SKM-1 treated with dmso at 0.1 percent for 144 hours (cell line): Measurements from ENCODE around the gene FYN.

ENCODE experiments used
- DNase-seq: peaks from one replicate; lab custom pipeline; 2025; ENCODE audit not compliant: unreplicated experiment; lab: John Stamatoyannopoulos, UW

FYN gene

DNA sequence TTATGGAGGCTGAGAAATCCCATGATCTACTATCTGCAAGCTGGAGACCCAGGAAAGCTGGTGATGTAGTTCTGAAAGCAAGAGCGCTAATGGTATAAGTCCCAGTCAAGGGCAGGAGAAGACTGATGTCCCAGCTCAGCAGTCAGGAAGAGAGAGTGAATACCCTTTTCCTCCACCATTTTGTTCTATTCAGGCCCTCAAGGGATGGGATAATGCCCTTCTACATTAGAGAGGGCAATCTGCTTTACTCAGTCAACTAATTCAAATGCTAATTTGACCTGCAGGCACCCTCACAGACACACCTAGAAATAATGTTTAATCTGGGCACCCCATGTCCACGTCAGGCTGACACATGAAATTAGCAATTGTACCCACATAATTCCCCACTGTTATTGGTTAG is 10.8 kb upstream of the FYN start:
- DNase-seq, result no peak

GRCh38 chr6:111880181-111880888 is 7.1 kb upstream of the FYN start:
- no peak for DNase-seq

- DNase-seq, result no peak
These were observed 2.5 kb upstream of the FYN start for GRCh38 chr6:111875741-111876140.

DNA sequence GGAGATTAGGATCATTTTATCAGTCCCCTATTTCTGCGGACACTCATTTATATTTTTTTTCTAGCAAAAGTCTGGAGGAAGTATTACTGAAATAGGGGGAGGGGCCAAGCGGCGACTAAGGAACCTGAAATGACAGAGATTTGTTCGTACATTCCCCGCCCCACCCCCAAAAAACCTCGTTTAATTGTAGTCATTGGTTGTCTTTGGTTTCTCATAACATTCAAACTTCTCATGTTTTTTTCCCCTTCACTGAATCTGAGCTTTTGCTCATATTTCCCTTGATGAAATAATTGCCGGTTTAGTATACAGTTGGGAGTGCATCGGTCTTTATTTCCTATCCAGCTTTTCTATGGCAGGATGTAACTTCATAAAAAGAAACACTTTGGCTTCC is 768 bp upstream of the FYN start:
- no peak for DNase-seq

GRCh38 chr6:111872401-111873177 is 663 bp downstream of the FYN start:
- peak; percentile 46 for DNase-seq

DNA sequence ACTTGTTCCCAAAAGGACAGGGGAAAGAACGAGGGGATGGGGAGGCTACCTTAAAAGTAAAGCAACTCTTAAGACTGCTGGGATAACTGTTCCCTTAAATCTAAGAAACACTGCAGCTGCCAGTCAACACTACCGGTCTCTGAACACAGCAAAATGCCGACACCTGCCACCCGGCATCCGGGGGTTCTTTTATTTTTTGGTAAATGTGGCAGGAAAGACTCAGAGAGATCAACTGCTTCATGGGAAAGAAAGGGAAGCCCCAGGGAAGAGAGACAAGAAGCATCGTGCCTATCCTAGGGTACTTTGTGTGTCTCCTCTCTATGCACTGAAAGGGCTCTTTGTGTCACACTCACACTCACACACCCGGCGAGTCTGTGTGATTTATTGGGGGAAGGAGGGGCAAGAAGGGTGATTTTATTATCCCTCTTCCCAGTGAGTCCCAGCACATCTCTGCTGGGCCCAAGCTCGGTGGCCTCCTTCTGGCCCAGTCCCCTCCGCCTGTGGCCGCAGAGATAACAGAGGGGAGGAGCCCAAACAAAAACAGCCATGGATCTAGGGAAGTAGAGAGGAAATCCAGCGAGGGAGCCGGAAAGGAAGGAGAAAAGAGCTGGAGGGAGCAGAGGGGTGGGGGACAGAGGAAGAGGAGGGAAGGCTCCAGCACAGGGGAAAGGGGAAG is 1.4 kb downstream of the FYN start:
- no peak for DNase-seq

GRCh38 chr6:111871207-111871606 is 2.0 kb downstream of the FYN start:
- peak; percentile 77 for DNase-seq

DNA sequence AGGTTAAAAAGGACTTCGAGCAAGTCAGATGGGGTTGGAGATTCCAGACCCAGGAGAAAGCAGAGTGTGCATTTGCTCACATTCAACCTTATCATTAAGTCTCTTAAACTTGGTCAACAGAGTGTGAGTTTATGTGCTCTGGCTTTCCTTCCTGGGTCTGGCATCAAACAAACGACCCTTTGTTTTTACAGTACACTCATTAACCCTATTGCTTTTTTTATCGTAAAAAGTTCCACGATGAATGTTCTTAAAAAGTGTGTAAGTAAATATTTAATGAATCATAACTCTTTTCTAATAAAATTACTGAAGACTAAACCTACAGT is 2.5 kb downstream of the FYN start:
- no peak for DNase-seq

DNA sequence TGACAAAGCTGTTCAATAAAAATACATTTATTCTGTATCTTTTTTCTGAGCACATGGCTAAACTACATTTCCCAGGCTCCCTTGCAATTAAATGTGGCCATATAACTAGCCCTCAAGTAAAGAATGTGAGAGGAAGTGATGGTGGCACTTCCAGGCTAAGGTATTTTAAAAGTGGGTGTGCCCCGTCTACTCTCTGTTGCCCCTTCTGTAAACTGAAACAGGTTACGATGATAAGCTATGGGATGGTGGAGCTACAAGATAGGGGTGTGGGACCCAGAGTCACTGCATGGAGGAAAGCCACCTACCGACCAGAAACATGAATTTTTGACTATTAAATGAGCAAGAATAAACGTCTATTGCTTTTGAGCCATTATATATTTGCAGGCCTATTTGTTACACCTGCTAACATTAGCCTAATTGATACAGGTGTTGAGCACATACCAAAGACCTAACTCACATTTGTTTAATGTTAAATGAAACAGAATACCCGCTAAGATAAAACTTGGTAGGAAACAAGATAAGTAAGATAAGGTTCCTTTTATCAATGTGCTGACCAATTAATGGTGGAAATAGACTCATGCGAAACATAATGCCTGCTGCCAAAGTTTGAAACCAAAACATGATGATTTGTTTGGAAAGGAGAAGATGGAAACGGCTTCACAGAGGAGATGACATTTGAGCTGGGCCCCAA is 3.1 kb downstream of the FYN start:
- DNase-seq, result no peak

DNA sequence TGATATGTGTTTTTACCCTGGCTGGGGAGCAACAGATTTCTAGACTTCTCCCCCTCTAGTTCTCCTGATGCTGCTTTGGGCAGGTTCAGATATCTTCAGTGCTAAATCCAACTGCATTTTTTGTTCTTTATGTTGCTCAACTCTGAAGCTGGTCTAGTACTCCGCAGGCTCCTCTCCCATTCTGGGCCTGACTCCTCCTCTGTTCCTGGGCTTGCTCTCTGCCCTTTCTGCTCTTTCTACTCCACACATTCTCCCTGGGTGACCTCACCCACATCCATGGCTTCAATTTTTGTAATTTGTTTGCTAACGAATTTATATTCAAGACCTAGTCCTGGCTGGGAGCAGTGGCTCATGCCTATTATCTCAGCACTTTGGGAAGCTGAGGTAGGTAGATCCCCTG is 6.4 kb downstream of the FYN start:
- no peak for DNase-seq

- DNase-seq, result no peak
These were observed 7.2 kb downstream of the FYN start for GRCh38 chr6:111865909-111866546.

DNA sequence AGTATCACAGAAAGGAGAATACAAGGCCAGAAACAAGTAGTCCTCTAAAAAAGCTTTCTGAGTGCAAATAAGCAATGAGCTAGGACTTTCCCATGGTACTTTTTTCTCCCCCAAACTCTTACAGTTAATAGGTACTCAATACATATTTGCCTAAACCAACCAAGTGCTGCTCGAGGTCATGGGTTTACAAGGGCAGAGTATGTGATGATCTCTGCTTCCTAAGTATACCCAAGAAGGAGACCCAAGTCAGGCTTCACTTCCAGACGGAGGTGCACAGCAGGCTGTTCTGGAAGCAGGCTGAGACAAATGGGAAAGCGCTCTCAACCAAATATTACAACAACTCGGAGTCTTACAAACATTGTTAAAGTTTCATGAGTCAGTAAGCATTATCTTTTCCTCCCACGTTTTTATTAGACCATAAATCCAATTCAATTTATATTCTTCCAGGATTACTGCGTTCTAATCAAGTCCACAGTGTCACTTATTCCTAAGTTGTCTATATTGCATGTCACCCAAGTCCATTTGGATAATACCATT is 8.1 kb downstream of the FYN start:
- no peak for DNase-seq

DNA sequence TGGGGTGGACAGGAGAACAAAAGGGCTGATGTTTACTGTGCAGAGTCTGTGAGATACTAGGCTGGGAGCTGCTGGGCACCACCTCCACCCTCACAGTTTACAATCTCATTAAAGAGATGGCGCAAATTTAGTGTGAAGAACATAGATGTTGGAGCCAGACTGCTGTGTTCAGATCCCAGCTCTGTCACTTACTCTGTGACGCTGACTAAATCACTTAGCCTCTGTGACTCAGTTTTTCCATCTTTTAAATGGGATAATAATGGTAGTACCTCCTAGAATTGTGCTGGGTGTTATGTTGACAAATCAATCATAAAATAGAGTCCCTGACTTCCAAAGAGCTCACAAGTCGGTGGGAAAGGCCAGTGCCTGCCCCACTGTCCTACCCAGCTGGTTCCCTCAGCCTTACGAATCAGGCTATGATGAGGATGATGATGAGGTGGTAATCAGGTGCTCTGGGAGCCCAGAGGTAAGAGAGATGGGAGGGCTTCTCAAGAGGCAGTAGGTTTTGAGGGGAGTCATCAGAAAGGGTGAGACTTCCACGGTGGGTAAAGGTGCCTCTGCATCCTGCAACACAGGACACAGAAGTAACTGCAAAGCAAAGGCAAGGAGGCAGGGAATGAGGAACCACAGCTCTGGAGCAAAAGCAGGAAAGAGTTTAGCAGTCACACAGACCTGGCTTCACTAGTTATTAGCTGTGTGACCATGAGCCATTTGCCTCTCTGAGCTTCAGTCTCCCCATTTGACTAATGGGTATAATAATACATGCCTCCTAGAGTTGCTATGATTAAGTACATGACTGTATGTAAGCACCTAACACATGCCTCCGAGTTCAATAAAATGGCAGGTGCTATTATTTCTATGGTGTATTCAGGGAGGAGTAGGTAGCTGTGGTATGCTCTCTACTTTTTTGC is 8.9 kb downstream of the FYN start:
- no peak for DNase-seq

DNA sequence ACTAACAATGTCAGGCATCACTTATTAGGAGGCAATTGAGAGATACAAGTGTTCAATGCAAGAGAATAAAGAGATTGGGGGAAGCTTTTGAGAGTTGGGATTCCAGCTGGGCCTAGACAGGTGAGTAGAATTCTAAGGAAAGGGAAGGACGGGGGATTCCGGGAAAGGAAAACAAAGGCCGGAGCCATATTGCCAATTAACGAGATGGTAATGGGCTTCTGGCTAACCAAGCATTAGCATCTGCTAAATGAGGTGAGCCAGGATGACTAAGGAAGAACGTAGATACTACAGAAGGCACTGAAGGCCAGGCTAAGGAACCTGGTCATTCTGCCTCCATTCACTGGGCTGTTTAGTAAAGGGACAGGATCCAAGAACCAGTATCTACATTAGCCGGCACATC is 10.5 kb downstream of the FYN start:
- no peak for DNase-seq

GRCh38 chr6:111862314-111862713 is 10.9 kb downstream of the FYN start:
- no peak for DNase-seq

GRCh38 chr6:111861431-111861885 is 11.8 kb downstream of the FYN start:
- no peak for DNase-seq

DNA sequence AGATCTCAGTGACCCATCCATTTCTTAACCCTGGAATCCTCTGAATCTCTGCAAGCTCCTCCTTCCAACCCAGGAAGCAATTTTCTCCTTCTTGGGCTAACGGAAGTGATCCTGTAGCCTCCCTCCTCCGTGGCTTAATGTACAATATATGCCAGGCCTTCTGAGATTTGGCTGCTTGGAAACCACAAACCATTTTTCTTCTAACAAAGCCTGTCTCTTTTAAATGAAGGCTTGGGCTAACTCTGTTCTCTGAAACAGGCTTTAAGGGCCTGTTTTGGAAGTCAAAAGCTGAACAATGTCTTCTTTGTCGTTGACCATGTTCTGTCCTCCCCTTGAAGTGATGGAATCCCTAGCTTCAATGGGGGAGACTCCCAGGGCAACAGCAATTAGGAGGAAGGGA is 14.9 kb downstream of the FYN start:
- no peak for DNase-seq

GRCh38 chr6:111857674-111858337 is 15.4 kb downstream of the FYN start:
- no peak for DNase-seq

DNA sequence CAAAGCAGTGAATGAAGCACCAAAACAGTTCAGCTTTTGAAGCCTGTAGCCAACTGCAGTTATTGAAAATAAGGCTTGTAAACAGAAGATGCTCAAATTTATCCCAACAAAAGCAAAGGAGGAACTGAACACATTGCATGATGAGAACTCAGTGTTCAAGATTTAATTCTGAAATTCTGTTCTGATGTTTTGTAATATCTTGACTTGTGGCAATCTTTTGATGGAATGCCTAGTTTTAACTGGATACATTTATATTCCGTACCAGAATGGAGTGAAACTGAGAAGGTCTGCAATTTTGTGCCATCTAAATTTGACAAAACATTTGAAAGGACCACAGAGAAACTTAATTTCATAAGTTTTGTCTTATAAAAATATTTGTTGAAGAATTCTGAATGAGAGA is 17.5 kb downstream of the FYN start:
- no peak for DNase-seq
